ENCODE measurements around the gene RPS21. TPM values are rescaled to one million over a fixed set of nuclear protein-coding genes. Genes with fewer than 3 reads are reported as not detected.
A peak's percentile ranks its signal among the peaks of the same experiment; 100 is the strongest.
"Not testable (repeated sequence)": the region's sequence is repeated elsewhere in the genome, so short reads cannot be mapped to it uniquely, and the experiment has no call there.

Gene RPS21
- total RNA-seq, 2 donors from 2014 or later: 1,359 to 1,579 TPM

- no peak for DNase-seq
- Histone ChIP-seq H3K27me3 (no peaks in the 10 kb centered on the region), H3K4me3 (no peak overlapping the region), H3K9me3 (no peaks in the 10 kb centered on the region), H3K4me1 (peaks cover 10% of the 10 kb centered on the region), H3K27ac (no peak overlapping the region), H3K36me3 (no peaks in the 10 kb centered on the region), H3K9ac (ENCODE audit: low read depth in 2 of 2, low read length in 2 of 2) (no peak overlapping the region)
- no peak for TF ChIP-seq CTCF (IDR thresholded peaks at IDR 0.05)
- intact Hi-C loops (cut with DNase I): no loop called here
These were observed 38.6 kb downstream of the RPS21 start for GRCh38 chr20:62425281-62426058.

GRCh38 chr20:62426059-62426348 lies 39.1 kb downstream of the RPS21 start:
- H3K9ac ChIP-seq (ENCODE audit: low read depth in 2 of 2, low read length in 2 of 2); DNase-seq; H3K9me3 ChIP-seq; H3K36me3 ChIP-seq; H3K27me3 ChIP-seq; H3K27ac ChIP-seq; H3K4me3 ChIP-seq; intact Hi-C loops (cut with DNase I): not testable (repeated sequence)
- peaks cover 13% of the 10 kb centered on the region for H3K4me1 ChIP-seq

- Histone ChIP-seq H3K27me3 (no peaks in the 10 kb centered on the region), H3K27ac (peak overlapping the region; percentile 64)
- DNase-seq: peak; percentile 61
These were observed 39.8 kb downstream of the RPS21 start for GRCh38 chr20:62426699-62427131.

GRCh38 chr20:62427172-62428001 lies 40.5 kb downstream of the RPS21 start, which contains the start of gene RBBP8NL:
RBBP8NL (minus strand) TSS chr20:62427539; CDS start chr20:62419647, 7,892 bp downstream.
- Histone ChIP-seq H3K9ac (ENCODE audit: low read depth in 2 of 2, low read length in 2 of 2) (peak within 1 kb of the TSS; percentile 8 to 43), H3K9me3 (no peaks in the 10 kb centered on the region), H3K27ac (peak within 1 kb of the TSS; percentile 64), H3K4me1 (peaks cover 13% of the 10 kb centered on the region), H3K4me3 (no peak within 1 kb of the TSS), H3K36me3 (no peaks in the 10 kb centered on the region), H3K27me3 (no peaks in the 10 kb centered on the region)
- intact Hi-C loops (cut with DNase I): no loop called here
- no peak for TF ChIP-seq CTCF (IDR thresholded peaks at IDR 0.05)
- DNase-seq: peak; percentile 96

More at GRCh38 chr20:62426699-62427131, 39.8 kb downstream of the RPS21 start:
- TF ChIP-seq CTCF (IDR thresholded peaks at IDR 0.05): no peak
- Histone ChIP-seq H3K9ac (ENCODE audit: low read depth in 2 of 2, low read length in 2 of 2) (peak overlapping the region in 1 of 2 donors; percentile 43), H3K4me1 (peaks cover 13% of the 10 kb centered on the region), H3K36me3 (no peaks in the 10 kb centered on the region), H3K9me3 (no peaks in the 10 kb centered on the region), H3K4me3 (no peak overlapping the region)
- intact Hi-C loops (cut with DNase I): no loop called here

GRCh38 chr20:62428002-62428372 lies 41.1 kb downstream of the RPS21 start:
- no peak for TF ChIP-seq CTCF (IDR thresholded peaks at IDR 0.05)
- H3K36me3 ChIP-seq: no peaks in the 10 kb centered on the region
- H3K27me3 ChIP-seq: no peaks in the 10 kb centered on the region
- H3K4me3 ChIP-seq: no peak overlapping the region
- intact Hi-C loops (cut with DNase I): no loop called here
- DNase-seq: peak; percentile 75
- H3K27ac ChIP-seq: peak overlapping the region; percentile 64
- H3K9ac ChIP-seq (ENCODE audit: low read depth in 2 of 2, low read length in 2 of 2): peak overlapping the region; percentile 8 to 40
- H3K4me1 ChIP-seq: peaks cover 13% of the 10 kb centered on the region
- H3K9me3 ChIP-seq: no peaks in the 10 kb centered on the region
